Measurements from ENCODE around the gene PGLYRP1. TPM values are rescaled to one million over a fixed set of nuclear protein-coding genes. Genes with fewer than 3 reads are reported as not detected.

The PGLYRP1 gene
- total RNA-seq, 2 experiments from 2014 or later = not detected

DNA sequence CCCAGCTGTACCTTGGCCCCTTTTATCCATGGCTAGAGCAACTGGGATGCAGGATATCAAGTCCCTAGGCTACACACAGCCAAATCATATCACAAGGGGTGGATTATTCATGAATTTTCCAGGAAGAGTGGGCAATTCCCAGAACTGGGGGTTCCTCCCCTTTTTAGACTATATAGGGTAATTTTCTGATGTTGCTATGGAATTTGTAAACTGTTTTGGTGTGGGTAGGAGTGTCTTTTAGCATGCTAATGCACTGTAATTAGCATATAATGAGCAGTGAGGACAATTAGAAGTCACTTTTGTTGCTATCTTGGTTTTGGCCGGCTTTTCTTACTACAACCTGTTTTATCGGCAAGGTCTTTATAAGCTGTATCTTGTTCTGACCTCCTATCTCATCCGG lies 35.9 kb upstream of the PGLYRP1 start:
- Histone ChIP-seq H3K4me2 (ENCODE audit: low read length) (no peak overlapping the region), H3K9me3 (ENCODE audit: low read length) (peaks cover 17% of the 10 kb centered on the region), H3K9me2 (ENCODE audit: insufficient read depth, low read length) (no peaks in the 10 kb centered on the region), H4K20me1 (ENCODE audit: insufficient read depth, low read length) (no peaks in the 10 kb centered on the region), H2AFZ (ENCODE audit: low read length) (no peak overlapping the region), H3K4me1 (ENCODE audit: insufficient read depth, low read length, poor library complexity, severe bottlenecking) (no peaks in the 10 kb centered on the region), H3K4me3 (ENCODE audit: low read depth, low read length, poor library complexity, severe bottlenecking) (no peak overlapping the region), H3K36me3 (ENCODE audit: insufficient read depth, low read length) (no peaks in the 10 kb centered on the region), H3K79me2 (ENCODE audit: insufficient read depth, low read depth, low read length) (no peaks in the 10 kb centered on the region), H3K27ac (ENCODE audit: low read depth, low read length, poor library complexity, severe bottlenecking) (no peak overlapping the region)
- intact Hi-C loops (cut with micrococcal nuclease; ENCODE audit: unreplicated experiment) = no loop called here
- no TSS peak for BruUV-seq (replicated peaks)
- TF ChIP-seq, protein P1, sequence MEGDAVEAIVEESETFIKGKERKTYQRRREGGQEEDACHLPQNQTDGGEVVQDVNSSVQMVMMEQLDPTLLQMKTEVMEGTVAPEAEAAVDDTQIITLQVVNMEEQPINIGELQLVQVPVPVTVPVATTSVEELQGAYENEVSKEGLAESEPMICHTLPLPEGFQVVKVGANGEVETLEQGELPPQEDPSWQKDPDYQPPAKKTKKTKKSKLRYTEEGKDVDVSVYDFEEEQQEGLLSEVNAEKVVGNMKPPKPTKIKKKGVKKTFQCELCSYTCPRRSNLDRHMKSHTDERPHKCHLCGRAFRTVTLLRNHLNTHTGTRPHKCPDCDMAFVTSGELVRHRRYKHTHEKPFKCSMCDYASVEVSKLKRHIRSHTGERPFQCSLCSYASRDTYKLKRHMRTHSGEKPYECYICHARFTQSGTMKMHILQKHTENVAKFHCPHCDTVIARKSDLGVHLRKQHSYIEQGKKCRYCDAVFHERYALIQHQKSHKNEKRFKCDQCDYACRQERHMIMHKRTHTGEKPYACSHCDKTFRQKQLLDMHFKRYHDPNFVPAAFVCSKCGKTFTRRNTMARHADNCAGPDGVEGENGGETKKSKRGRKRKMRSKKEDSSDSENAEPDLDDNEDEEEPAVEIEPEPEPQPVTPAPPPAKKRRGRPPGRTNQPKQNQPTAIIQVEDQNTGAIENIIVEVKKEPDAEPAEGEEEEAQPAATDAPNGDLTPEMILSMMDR (conservative IDR thresholded peaks at IDR 0.05; ENCODE audit: low read length) = no peak
- no peak for TF ChIP-seq EZH2phosphoT487 (IDR thresholded peaks at IDR 0.05; ENCODE audit: borderline replicate concordance, low read depth, low read length)
- POLR2A ChIA-PET = no interaction called here
- CTCF ChIA-PET (ENCODE audit: unreplicated experiment) = no interaction called here
- no peak for DNase-seq (ENCODE audit: low spot score)

DNA sequence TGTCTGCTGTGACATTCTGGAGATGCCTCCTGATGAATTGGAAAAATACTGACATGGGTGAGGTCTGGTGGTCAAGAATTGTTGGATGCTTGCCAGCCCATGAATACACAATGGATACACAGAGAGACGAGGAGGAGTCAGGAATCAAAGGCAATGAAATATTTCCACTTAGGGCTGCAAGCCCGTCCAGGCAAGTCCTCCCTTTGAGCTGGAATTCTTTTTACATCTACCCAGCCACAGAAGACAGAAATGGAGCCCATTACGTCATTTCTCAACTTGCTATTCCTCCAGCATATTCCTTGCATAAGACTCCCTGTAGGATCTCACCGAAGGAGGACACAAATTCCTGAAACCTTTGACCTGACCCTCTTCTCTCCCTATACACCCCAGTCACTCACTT lies 33.7 kb upstream of the PGLYRP1 start:
- Histone ChIP-seq H3K4me2 (ENCODE audit: low read length) (no peak overlapping the region), H3K79me2 (ENCODE audit: insufficient read depth, low read depth, low read length) (no peaks in the 10 kb centered on the region), H4K20me1 (ENCODE audit: insufficient read depth, low read length) (no peaks in the 10 kb centered on the region), H3K9me3 (ENCODE audit: low read length) (peaks cover 17% of the 10 kb centered on the region), H3K36me3 (ENCODE audit: insufficient read depth, low read length) (no peaks in the 10 kb centered on the region), H3K27ac (ENCODE audit: low read depth, low read length, poor library complexity, severe bottlenecking) (no peak overlapping the region), H3K4me1 (ENCODE audit: insufficient read depth, low read length, poor library complexity, severe bottlenecking) (no peaks in the 10 kb centered on the region), H2AFZ (ENCODE audit: low read length) (no peak overlapping the region), H3K9me2 (ENCODE audit: insufficient read depth, low read length) (no peaks in the 10 kb centered on the region), H3K4me3 (ENCODE audit: low read depth, low read length, poor library complexity, severe bottlenecking) (no peak overlapping the region)
- ChIA-PET CTCF (ENCODE audit: unreplicated experiment) (no interaction called here), POLR2A (no interaction called here)
- BruUV-seq (replicated peaks) = no TSS peak
- TF ChIP-seq EZH2phosphoT487 (IDR thresholded peaks at IDR 0.05; ENCODE audit: borderline replicate concordance, low read depth, low read length) = no peak
- TF ChIP-seq, protein P1 (conservative IDR thresholded peaks at IDR 0.05; ENCODE audit: low read length) = no peak
- intact Hi-C loops (cut with micrococcal nuclease; ENCODE audit: unreplicated experiment) = no loop called here
- DNase-seq (ENCODE audit: low spot score) = no peak

DNA sequence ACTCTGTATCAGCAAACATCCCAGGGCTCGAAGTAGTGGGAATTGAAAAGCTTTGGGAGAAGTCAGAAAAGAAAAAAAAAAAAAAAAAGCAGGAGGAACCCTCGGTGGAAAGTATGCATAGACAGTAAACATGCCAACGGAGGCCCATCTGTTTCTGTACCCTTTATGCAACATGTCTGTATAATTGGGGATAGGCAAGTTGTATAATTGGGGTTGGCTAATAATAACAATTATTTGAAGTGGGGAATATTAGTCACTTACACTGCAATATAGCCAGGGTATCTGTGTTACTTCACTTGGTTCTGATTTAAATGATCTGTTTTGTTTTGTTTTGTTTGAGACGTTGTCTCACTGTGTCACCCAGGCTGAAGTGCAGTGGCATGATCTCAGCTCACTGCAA lies 30.0 kb upstream of the PGLYRP1 start:
- H3K79me2 ChIP-seq (ENCODE audit: insufficient read depth, low read depth, low read length) = no peaks in the 10 kb centered on the region
- no peak overlapping the region for H3K4me3 ChIP-seq (ENCODE audit: low read depth, low read length, poor library complexity, severe bottlenecking)
- no peaks in the 10 kb centered on the region for H3K9me2 ChIP-seq (ENCODE audit: insufficient read depth, low read length)
- no peaks in the 10 kb centered on the region for H3K9me3 ChIP-seq (ENCODE audit: low read length)
- no peaks in the 10 kb centered on the region for H3K4me1 ChIP-seq (ENCODE audit: insufficient read depth, low read length, poor library complexity, severe bottlenecking)
- H3K27ac ChIP-seq (ENCODE audit: low read depth, low read length, poor library complexity, severe bottlenecking) = no peak overlapping the region
- H3K4me2 ChIP-seq (ENCODE audit: low read length) = no peak overlapping the region
- no peaks in the 10 kb centered on the region for H3K36me3 ChIP-seq (ENCODE audit: insufficient read depth, low read length)
- no TSS peak for BruUV-seq (replicated peaks)
- intact Hi-C loops (cut with micrococcal nuclease; ENCODE audit: unreplicated experiment) = no loop called here
- ChIA-PET CTCF (ENCODE audit: unreplicated experiment) (no interaction called here), POLR2A (interaction anchor here (0.7 kb wide), 1 partner anchor 1171 kb away, joined by 3 read pairs; no protein-coding TSS in a partner anchor)
- DNase-seq (ENCODE audit: low spot score) = no peak
- TF ChIP-seq, protein P1 (conservative IDR thresholded peaks at IDR 0.05; ENCODE audit: low read length) = no peak
- TF ChIP-seq EZH2phosphoT487 (IDR thresholded peaks at IDR 0.05; ENCODE audit: borderline replicate concordance, low read depth, low read length) = no peak
- H2AFZ ChIP-seq (ENCODE audit: low read length) = no peak overlapping the region
- H4K20me1 ChIP-seq (ENCODE audit: insufficient read depth, low read length) = no peaks in the 10 kb centered on the region
